Dendritic cell treated with granulocyte-macrophage colony-stimulating factor and Interleukin-4, amounts not matched to agents 40 ng/mL and 50 ng/mL, for 4 days (primary cell): ENCODE results near the gene SCARB2.

Experiments
- H3K27ac Mint-ChIP-seq: one replicate; pipeline ENCODE4 v1.8.0; 2022; ENCODE audit warnings: mild to moderate bottlenecking, mixed read lengths
- H3K27me3 Mint-ChIP-seq: one replicate; pipeline ENCODE4 v1.8.0; 2022; ENCODE audit warnings: mild to moderate bottlenecking, mixed read lengths
- H3K36me3 Mint-ChIP-seq: one replicate; pipeline ENCODE4 v1.8.0; 2022; ENCODE audit warnings: low read depth, mixed read lengths
- H3K4me1 Mint-ChIP-seq: one replicate; pipeline ENCODE4 v1.8.0; 2022; ENCODE audit warnings: low read depth, mixed read lengths
- H3K4me3 Mint-ChIP-seq: one replicate; pipeline ENCODE4 v1.8.0; 2022; ENCODE audit warnings: mild to moderate bottlenecking, moderate library complexity, mixed read lengths
- H3K9me3 Mint-ChIP-seq: one replicate; pipeline ENCODE4 v1.8.0; 2022; ENCODE audit warnings: mixed read lengths
- intact Hi-C: fragments of 100-400 bp; cut with micrococcal nuclease; formaldehyde crosslinking; loops from one replicate; pipeline ENCODE4 v1.15.0; 2022

The SCARB2 gene

GRCh38 chr4:76127754-76128153 is 85.9 kb downstream of the SCARB2 start:
- H3K27ac Mint-ChIP-seq: no peak overlapping the region
- H3K9me3 Mint-ChIP-seq: no peaks in the 10 kb centered on the region
- H3K36me3 Mint-ChIP-seq: peaks cover 75% of the 10 kb centered on the region
- no peaks in the 10 kb centered on the region for H3K4me1 Mint-ChIP-seq
- no peaks in the 10 kb centered on the region for H3K27me3 Mint-ChIP-seq
- intact Hi-C loops: no loop called here
- H3K4me3 Mint-ChIP-seq: no peak overlapping the region

GRCh38 chr4:76125816-76126215 is 87.8 kb downstream of the SCARB2 start:
- Mint-ChIP-seq H3K9me3 (no peaks in the 10 kb centered on the region), H3K27ac (no peak overlapping the region), H3K4me1 (no peaks in the 10 kb centered on the region), H3K36me3 (peaks cover 76% of the 10 kb centered on the region), H3K4me3 (no peak overlapping the region), H3K27me3 (no peaks in the 10 kb centered on the region)
- intact Hi-C loops: no loop called here

GRCh38 chr4:76120199-76120598 is 93.4 kb downstream of the SCARB2 start:
- intact Hi-C loops: no loop called here
- Mint-ChIP-seq H3K27ac (no peak overlapping the region), H3K36me3 (peaks cover 83% of the 10 kb centered on the region), H3K9me3 (no peaks in the 10 kb centered on the region), H3K27me3 (no peaks in the 10 kb centered on the region), H3K4me1 (no peaks in the 10 kb centered on the region), H3K4me3 (no peak overlapping the region)

- peaks cover 71% of the 10 kb centered on the region for H3K36me3 Mint-ChIP-seq
- H3K4me3 Mint-ChIP-seq: no peak overlapping the region
- intact Hi-C loops: no loop called here
- H3K9me3 Mint-ChIP-seq: no peaks in the 10 kb centered on the region
- no peak overlapping the region for H3K27ac Mint-ChIP-seq
- H3K27me3 Mint-ChIP-seq: no peaks in the 10 kb centered on the region
- no peaks in the 10 kb centered on the region for H3K4me1 Mint-ChIP-seq
These were observed 96.1 kb downstream of the SCARB2 start for GRCh38 chr4:76117536-76117935.

- Mint-ChIP-seq H3K27ac (no peak overlapping the region), H3K9me3 (no peaks in the 10 kb centered on the region), H3K4me3 (no peak overlapping the region), H3K4me1 (no peaks in the 10 kb centered on the region), H3K27me3 (no peaks in the 10 kb centered on the region), H3K36me3 (peaks cover 71% of the 10 kb centered on the region)
- intact Hi-C loops: no loop called here
These were observed 96.8 kb downstream of the SCARB2 start for GRCh38 chr4:76116821-76117220.
